HepG2 (cell line): Measurements from ENCODE around the gene TSC22D1. TPM values are rescaled to one million over a fixed set of nuclear protein-coding genes. Genes with fewer than 3 reads are reported as not detected.

Experiments
- AGO2 ChIP-seq: fragments of 200-400 bp; formaldehyde crosslinking; optimal IDR thresholded peaks from 2 replicates; pipeline ENCODE3; 2017; ENCODE audit warnings: mild to moderate bottlenecking, low read depth, low read length, moderate library complexity
- CBX1 ChIP-seq: IDR thresholded peaks from one replicate; pipeline ENCODE4 v1.6.1; 2016; ENCODE audit warnings: antibody characterized with exemption, low read depth
- FIP1L1 ChIP-seq: fragments of 200-400 bp; formaldehyde crosslinking; IDR thresholded peaks from 2 replicates; pipeline ENCODE4 v1.6.1; 2018; ENCODE audit warnings: low read depth, mild to moderate bottlenecking, low read length, moderate library complexity, borderline replicate concordance; ENCODE audit not compliant: insufficient read depth
- HCFC1 ChIP-seq: fragments of 150-350 bp; IDR thresholded peaks from 2 replicates; pipeline ENCODE4 v1.6.1; 2014; ENCODE audit warnings: low read depth, low read length
- HMG20B ChIP-seq: conservative IDR thresholded peaks from 2 replicates; pipeline ENCODE4 v1.6.1; 2016; ENCODE audit warnings: missing genetic modification reagents, missing compliant biosample characterization
- LCORL ChIP-seq, 2 experiments: fragments of 450-650 bp in 1 of 2; sonication (generic) in 1 of 2; formaldehyde crosslinking in 1 of 2; IDR thresholded peaks; 2 replicates each; pipeline versions ENCODE4 v1.5.0 to v1.6.1; 2017 to 2020; ENCODE audit warnings: antibody characterized with exemption in 1 of 2, missing genetic modification reagents in 1 of 2
- NFRKB ChIP-seq: fragments of 450-650 bp; IDR thresholded peaks from 2 replicates; pipeline ENCODE4 v1.6.1; 2017
- RORA ChIP-seq: sonication (generic); formaldehyde crosslinking; IDR thresholded peaks from 2 replicates; pipeline ENCODE4 v1.5.0; 2020; ENCODE audit warnings: mild to moderate bottlenecking, missing genetic modification reagents, moderate library complexity
- SMC3 ChIP-seq: IDR thresholded peaks from 2 replicates; pipeline ENCODE4 v1.6.1; 2011; ENCODE audit warnings: low read length, improper control_type of control experiment
- TBX3 ChIP-seq: fragments of 450-650 bp; IDR thresholded peaks from 2 replicates; pipeline ENCODE4 v1.6.1; 2017; ENCODE audit warnings: antibody characterized with exemption, mild to moderate bottlenecking, inconsistent platforms, borderline replicate concordance
- TP53 ChIP-seq: sonication (generic); formaldehyde crosslinking; conservative IDR thresholded peaks from 2 replicates; pipeline ENCODE4 v1.4.0; 2020; ENCODE audit warnings: missing genetic modification reagents
- ZBTB38 ChIP-seq: sonication (generic); formaldehyde crosslinking; IDR thresholded peaks from 2 replicates; pipeline ENCODE4 v1.5.1; 2020; ENCODE audit warnings: mild to moderate bottlenecking, missing genetic modification reagents
- ZBTB7B ChIP-seq: sonication (generic); formaldehyde crosslinking; IDR thresholded peaks from 2 replicates; pipeline ENCODE4 v1.4.0; 2020; ENCODE audit warnings: missing genetic modification reagents
- ZNF510 ChIP-seq: sonication (generic); formaldehyde crosslinking; IDR thresholded peaks from 2 replicates; pipeline ENCODE4 v1.4.0; 2020; ENCODE audit warnings: low read depth, mild to moderate bottlenecking, missing genetic modification reagents
- ZNF746 ChIP-seq: sonication (generic); formaldehyde crosslinking; IDR thresholded peaks from 2 replicates; pipeline ENCODE4 v1.8.0; 2022; ENCODE audit warnings: mild to moderate bottlenecking, missing genetic modification reagents
- ZNF776 ChIP-seq: sonication (generic); formaldehyde crosslinking; IDR thresholded peaks from 2 replicates; pipeline ENCODE4 v1.4.0; 2020; ENCODE audit warnings: mild to moderate bottlenecking, missing genetic modification reagents
- ZNF780A ChIP-seq: sonication (generic); formaldehyde crosslinking; IDR thresholded peaks from 2 replicates; pipeline ENCODE4 v1.8.0; 2022; ENCODE audit warnings: mild to moderate bottlenecking, missing genetic modification reagents, moderate library complexity
- ZNF816 ChIP-seq: sonication (generic); formaldehyde crosslinking; IDR thresholded peaks from 2 replicates; pipeline ENCODE4 v1.8.0; 2022; ENCODE audit warnings: missing genetic modification reagents, mild to moderate bottlenecking, borderline replicate concordance
- polyA plus RNA-seq, 8 experiments: library from polyadenylated mRNA; depleted of rRNA in 3 of 8; stranded (reverse) in 7 of 8; unstranded in 1 of 8; fragments of >200 nt; fragmentation: Illumina TruSeq in 4 of 8; extraction: Trizol in 4 of 8; gene quantifications; 2 replicates each; pipeline versions ENCODE4 v1.2.1 to v1.2.3, GENCODE V29; 2011 to 2016; ENCODE audit warnings: low read depth in 4 of 8, missing spikeins in 1 of 8, mixed read lengths in 1 of 8; ENCODE audit not compliant: insufficient read depth in 1 of 8
- total RNA-seq, 5 experiments: library from RNA; depleted of rRNA; stranded (reverse); fragments of >200 nt; fragmentation: Illumina TruSeq; extraction: Trizol; gene quantifications; 2 replicates each; pipeline ENCODE4 v1.2.3, GENCODE V29; 2016; ENCODE audit warnings: low read depth in 1 of 5
- TF ChIP-seq, protein P1 (sequence below): sonication (generic); formaldehyde crosslinking; IDR thresholded peaks from 2 replicates; pipeline ENCODE4 v1.5.1; 2020; ENCODE audit warnings: missing genetic modification reagents, mild to moderate bottlenecking, borderline replicate concordance
- TF ChIP-seq, protein P2 (sequence below): sonication (generic); formaldehyde crosslinking; conservative IDR thresholded peaks from 2 replicates; pipeline ENCODE4 v1.4.0; 2020; ENCODE audit warnings: mild to moderate bottlenecking, missing genetic modification reagents, moderate library complexity
- TF ChIP-seq, protein P3 (sequence below): sonication (generic); formaldehyde crosslinking; IDR thresholded peaks from 2 replicates; pipeline ENCODE4 v1.5.0; 2020; ENCODE audit warnings: missing genetic modification reagents
- TF ChIP-seq, protein P4 (sequence below): sonication (generic); formaldehyde crosslinking; IDR thresholded peaks from 2 replicates; pipeline ENCODE4 v1.4.0; 2020; ENCODE audit warnings: missing genetic modification reagents; ENCODE audit errors: not compliant biosample characterization

The TSC22D1 gene
- total and polyA plus RNA-seq, 2 of the 13 experiments (the other 11 are each of a cell fraction or from before 2014, with no cell fraction given): 18.4 to 35.7 TPM

DNA sequence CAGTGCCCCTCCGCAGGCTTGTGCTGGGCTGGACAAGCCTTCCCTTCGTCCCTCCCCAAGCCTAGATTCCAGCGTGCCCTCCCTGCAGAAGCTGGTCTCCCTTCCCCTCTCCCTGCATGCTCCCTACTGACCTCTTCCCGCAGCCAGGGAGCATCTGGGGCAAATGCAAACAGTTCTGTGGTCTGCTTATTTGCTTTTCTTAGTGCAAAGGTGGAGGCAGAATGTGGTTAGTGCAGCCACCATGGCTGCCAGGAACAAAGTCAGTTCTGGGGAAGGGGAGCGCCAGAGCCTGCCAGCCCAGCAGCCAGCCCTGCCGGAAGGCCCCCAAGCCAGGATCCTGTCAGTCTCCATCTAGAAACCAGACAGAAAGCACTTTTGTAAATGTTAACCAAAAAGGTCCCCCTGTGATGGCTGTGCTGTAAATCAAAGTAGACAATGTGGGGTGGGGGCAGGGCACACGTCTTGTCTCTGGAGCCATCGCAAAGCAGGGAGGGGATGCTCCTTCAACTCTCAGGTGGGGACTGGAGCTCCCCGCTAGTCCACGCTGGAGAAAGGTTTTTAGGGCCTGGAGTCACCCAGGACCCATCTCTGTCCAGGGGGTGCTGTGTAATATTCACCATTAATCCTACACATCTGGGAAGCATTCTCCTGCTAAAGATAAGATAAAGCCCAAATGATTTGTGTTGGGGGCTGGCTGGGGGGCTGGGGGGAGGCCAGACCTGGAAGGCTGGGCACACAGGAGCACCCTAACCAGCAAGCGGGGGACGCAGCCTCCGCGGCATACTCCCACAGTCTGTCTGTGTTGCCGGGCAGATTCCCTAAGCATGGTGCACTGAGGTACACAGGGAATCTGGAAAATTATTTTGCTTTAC lies 171.6 kb downstream of the TSC22D1 start (continued):
- TF ChIP-seq HCFC1 (no peak), ZNF816 (no peak), ZNF780A (CRISPR knock-in tag) (no peak), ZNF510 (CRISPR knock-in tag) (no peak), TBX3 (peak; percentile 38; the same call in 1 of the 2 replicates), RORA (CRISPR knock-in tag) (no peak), ZNF776 (CRISPR knock-in tag) (0 out of 2 replicates have a peak, but pooled peaks have one; percentile 6), ZNF746 (peak; percentile 94), CBX1 (peak; percentile 69), SMC3 (0 out of 2 replicates have a peak, but pooled peaks have one; percentile 24), HMG20B (CRISPR knock-in tag) (0 out of 2 replicates have a peak, but pooled peaks have one; percentile 30), LCORL (IDR thresholded peaks at IDR 0.05) (no peak), LCORL (CRISPR knock-in tag; IDR thresholded peaks at IDR 0.05) (no peak; the same call in 1 of the 2 replicates), TP53 (no peak), NFRKB (peak; percentile 78; the same call in 1 of the 2 replicates), ZBTB7B (peak; percentile 71; the same call in 1 of the 2 replicates), FIP1L1 (no peak), AGO2 (no peak), ZBTB38 (CRISPR knock-in tag) (peak; percentile 67)
- TF ChIP-seq, protein P1, sequence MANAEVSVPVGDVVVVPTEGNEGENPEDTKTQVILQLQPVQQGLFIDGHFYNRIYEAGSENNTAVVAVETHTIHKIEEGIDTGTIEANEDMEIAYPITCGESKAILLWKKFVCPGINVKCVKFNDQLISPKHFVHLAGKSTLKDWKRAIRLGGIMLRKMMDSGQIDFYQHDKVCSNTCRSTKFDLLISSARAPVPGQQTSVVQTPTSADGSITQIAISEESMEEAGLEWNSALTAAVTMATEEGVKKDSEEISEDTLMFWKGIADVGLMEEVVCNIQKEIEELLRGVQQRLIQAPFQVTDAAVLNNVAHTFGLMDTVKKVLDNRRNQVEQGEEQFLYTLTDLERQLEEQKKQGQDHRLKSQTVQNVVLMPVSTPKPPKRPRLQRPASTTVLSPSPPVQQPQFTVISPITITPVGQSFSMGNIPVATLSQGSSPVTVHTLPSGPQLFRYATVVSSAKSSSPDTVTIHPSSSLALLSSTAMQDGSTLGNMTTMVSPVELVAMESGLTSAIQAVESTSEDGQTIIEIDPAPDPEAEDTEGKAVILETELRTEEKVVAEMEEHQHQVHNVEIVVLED (CRISPR knock-in tag): no peak; the same call in 1 of the 2 replicates
- TF ChIP-seq, protein P2, sequence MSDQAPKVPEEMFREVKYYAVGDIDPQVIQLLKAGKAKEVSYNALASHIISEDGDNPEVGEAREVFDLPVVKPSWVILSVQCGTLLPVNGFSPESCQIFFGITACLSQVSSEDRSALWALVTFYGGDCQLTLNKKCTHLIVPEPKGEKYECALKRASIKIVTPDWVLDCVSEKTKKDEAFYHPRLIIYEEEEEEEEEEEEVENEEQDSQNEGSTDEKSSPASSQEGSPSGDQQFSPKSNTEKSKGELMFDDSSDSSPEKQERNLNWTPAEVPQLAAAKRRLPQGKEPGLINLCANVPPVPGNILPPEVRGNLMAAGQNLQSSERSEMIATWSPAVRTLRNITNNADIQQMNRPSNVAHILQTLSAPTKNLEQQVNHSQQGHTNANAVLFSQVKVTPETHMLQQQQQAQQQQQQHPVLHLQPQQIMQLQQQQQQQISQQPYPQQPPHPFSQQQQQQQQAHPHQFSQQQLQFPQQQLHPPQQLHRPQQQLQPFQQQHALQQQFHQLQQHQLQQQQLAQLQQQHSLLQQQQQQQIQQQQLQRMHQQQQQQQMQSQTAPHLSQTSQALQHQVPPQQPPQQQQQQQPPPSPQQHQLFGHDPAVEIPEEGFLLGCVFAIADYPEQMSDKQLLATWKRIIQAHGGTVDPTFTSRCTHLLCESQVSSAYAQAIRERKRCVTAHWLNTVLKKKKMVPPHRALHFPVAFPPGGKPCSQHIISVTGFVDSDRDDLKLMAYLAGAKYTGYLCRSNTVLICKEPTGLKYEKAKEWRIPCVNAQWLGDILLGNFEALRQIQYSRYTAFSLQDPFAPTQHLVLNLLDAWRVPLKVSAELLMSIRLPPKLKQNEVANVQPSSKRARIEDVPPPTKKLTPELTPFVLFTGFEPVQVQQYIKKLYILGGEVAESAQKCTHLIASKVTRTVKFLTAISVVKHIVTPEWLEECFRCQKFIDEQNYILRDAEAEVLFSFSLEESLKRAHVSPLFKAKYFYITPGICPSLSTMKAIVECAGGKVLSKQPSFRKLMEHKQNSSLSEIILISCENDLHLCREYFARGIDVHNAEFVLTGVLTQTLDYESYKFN (CRISPR knock-in tag): peak; percentile 98
- TF ChIP-seq, protein P3, sequence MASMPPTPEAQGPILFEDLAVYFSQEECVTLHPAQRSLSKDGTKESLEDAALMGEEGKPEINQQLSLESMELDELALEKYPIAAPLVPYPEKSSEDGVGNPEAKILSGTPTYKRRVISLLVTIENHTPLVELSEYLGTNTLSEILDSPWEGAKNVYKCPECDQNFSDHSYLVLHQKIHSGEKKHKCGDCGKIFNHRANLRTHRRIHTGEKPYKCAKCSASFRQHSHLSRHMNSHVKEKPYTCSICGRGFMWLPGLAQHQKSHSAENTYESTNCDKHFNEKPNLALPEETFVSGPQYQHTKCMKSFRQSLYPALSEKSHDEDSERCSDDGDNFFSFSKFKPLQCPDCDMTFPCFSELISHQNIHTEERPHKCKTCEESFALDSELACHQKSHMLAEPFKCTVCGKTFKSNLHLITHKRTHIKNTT (CRISPR knock-in tag): no peak
- TF ChIP-seq, protein P4, sequence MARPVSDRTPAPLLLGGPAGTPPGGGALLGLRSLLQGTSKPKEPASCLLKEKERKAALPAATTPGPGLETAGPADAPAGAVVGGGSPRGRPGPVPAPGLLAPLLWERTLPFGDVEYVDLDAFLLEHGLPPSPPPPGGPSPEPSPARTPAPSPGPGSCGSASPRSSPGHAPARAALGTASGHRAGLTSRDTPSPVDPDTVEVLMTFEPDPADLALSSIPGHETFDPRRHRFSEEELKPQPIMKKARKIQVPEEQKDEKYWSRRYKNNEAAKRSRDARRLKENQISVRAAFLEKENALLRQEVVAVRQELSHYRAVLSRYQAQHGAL (CRISPR knock-in tag): no peak
